Activated T-cell treated with anti-CD3 and anti-CD28 coated beads, Interleukin-2, amount 50 U/mL, for 72 hours (primary cell): Measurements from ENCODE around the gene TLE3. TPM values are rescaled to one million over a fixed set of nuclear protein-coding genes. Genes with fewer than 3 reads are reported as not detected.

Experiments
- ATAC-seq, 2 donors: fragments of 150-1000 bp; cut with Tn5 transposase; replicated peaks in 1 of 2; 2 replicates each; pipeline ENCODE4 v1.10.0; 2021; ENCODE audit warnings: moderate library complexity in 2 of 2, mild to moderate bottlenecking in 1 of 2
- DNase-seq, 2 donors: peaks; one replicate each; pipeline ENCODE4 v3.0.0; 2021 to 2022; ENCODE audit warnings: mixed read lengths in 1 of 2
- H3K27ac Mint-ChIP-seq: one replicate; pipeline ENCODE4 v1.8.0; 2022; ENCODE audit warnings: mild to moderate bottlenecking, moderate library complexity, mixed read lengths
- H3K27me3 Mint-ChIP-seq: one replicate; pipeline ENCODE4 v1.8.0; 2022; ENCODE audit warnings: low read depth, mixed read lengths
- H3K36me3 Mint-ChIP-seq, 2 donors: one replicate each; pipeline ENCODE4 v1.8.0; 2022; ENCODE audit warnings: mixed read lengths in 2 of 2, mild to moderate bottlenecking in 1 of 2; ENCODE audit not compliant: insufficient read depth in 2 of 2
- H3K4me1 Mint-ChIP-seq: one replicate; pipeline ENCODE4 v1.8.0; 2022; ENCODE audit warnings: low read depth, mixed read lengths
- H3K4me3 Mint-ChIP-seq, 2 donors: one replicate each; pipeline ENCODE4 v1.8.0; 2022; ENCODE audit warnings: mild to moderate bottlenecking in 2 of 2, mixed read lengths in 2 of 2, moderate library complexity in 2 of 2
- H3K9me3 Mint-ChIP-seq, 2 donors: one replicate each; pipeline ENCODE4 v1.8.0; 2022; ENCODE audit warnings: mixed read lengths in 2 of 2
- total RNA-seq, 2 donors: library from RNA; stranded (reverse); gene quantifications; one replicate each; pipeline ENCODE4 v1.2.3, GENCODE V29; 2022

Gene TLE3
- total RNA-seq, 2 donors from 2014 or later, result 84.6 to 112 TPM

GRCh38 chr15:70092464-70093027 is 5.2 kb downstream of the TLE3 start:
- Mint-ChIP-seq H3K9me3 (no peaks in the 10 kb centered on the region), H3K36me3 (peaks cover 13 to 21% of the 10 kb centered on the region in 2 donors), H3K4me3 (peak overlapping the region; percentile 65 to 95), H3K27me3 (no peaks in the 10 kb centered on the region), H3K27ac (peak overlapping the region; percentile 36), H3K4me1 (peaks cover 78% of the 10 kb centered on the region)
- ATAC-seq (no peak), DNase-seq (no peak)

- H3K36me3 Mint-ChIP-seq, result peaks cover 16 to 23% of the 10 kb centered on the region in 2 donors
- H3K27me3 Mint-ChIP-seq, result no peaks in the 10 kb centered on the region
- ATAC-seq (peak; percentile 39 to 64), DNase-seq (peak; percentile 45 to 51)
- no peaks in the 10 kb centered on the region for H3K9me3 Mint-ChIP-seq
- peak overlapping the region; percentile 65 to 95 for H3K4me3 Mint-ChIP-seq
- H3K4me1 Mint-ChIP-seq, result peaks cover 84% of the 10 kb centered on the region
- H3K27ac Mint-ChIP-seq, result peak overlapping the region; percentile 51
Measured at GRCh38 chr15:70091726-70092463, 5.8 kb downstream of the TLE3 start.

- ATAC-seq (peak; percentile 22 to 48), DNase-seq (no peak)
- H3K27ac Mint-ChIP-seq, result peak overlapping the region; percentile 19
- peaks cover 13 to 31% of the 10 kb centered on the region in 2 donors for H3K36me3 Mint-ChIP-seq
- no peaks in the 10 kb centered on the region for H3K27me3 Mint-ChIP-seq
- H3K9me3 Mint-ChIP-seq, result no peaks in the 10 kb centered on the region
- peak overlapping the region in 1 of 2 donors; percentile 95 for H3K4me3 Mint-ChIP-seq
- H3K4me1 Mint-ChIP-seq, result peaks cover 97% of the 10 kb centered on the region
Measured at GRCh38 chr15:70090436-70091296, 7.1 kb downstream of the TLE3 start.

GRCh38 chr15:70089692-70089971 is 8.1 kb downstream of the TLE3 start:
- DNase-seq (no peak), ATAC-seq (no peak)
- H3K36me3 Mint-ChIP-seq, result peaks cover 13 to 33% of the 10 kb centered on the region in 2 donors
- H3K9me3 Mint-ChIP-seq, result no peaks in the 10 kb centered on the region
- H3K27ac Mint-ChIP-seq, result no peak overlapping the region
- H3K27me3 Mint-ChIP-seq, result no peaks in the 10 kb centered on the region
- H3K4me1 Mint-ChIP-seq, result peaks cover 99% of the 10 kb centered on the region
- peak overlapping the region in 1 of 2 donors; percentile 10 for H3K4me3 Mint-ChIP-seq

GRCh38 chr15:70088887-70089691 is 8.6 kb downstream of the TLE3 start:
- H3K27ac Mint-ChIP-seq, result no peak overlapping the region
- peak overlapping the region in 1 of 2 donors; percentile 55 for H3K4me3 Mint-ChIP-seq
- ATAC-seq (no peak), DNase-seq (no peak)
- peaks cover 15 to 32% of the 10 kb centered on the region in 2 donors for H3K36me3 Mint-ChIP-seq
- H3K4me1 Mint-ChIP-seq, result peaks cover 99% of the 10 kb centered on the region
- H3K27me3 Mint-ChIP-seq, result no peaks in the 10 kb centered on the region
- H3K9me3 Mint-ChIP-seq, result no peaks in the 10 kb centered on the region

- ATAC-seq, result no peak
- H3K4me3 Mint-ChIP-seq, result peak overlapping the region in 1 of 2 donors; percentile 15
- no peak for DNase-seq
- H3K27ac Mint-ChIP-seq, result peak overlapping the region; percentile 48
- no peaks in the 10 kb centered on the region for H3K9me3 Mint-ChIP-seq
- H3K4me1 Mint-ChIP-seq, result peaks cover 99% of the 10 kb centered on the region
- H3K27me3 Mint-ChIP-seq, result no peaks in the 10 kb centered on the region
- peaks cover 15 to 37% of the 10 kb centered on the region in 2 donors for H3K36me3 Mint-ChIP-seq
Measured at GRCh38 chr15:70088455-70088854, 9.3 kb downstream of the TLE3 start.

- no peak for DNase-seq
- ATAC-seq, result no peak
- Mint-ChIP-seq H3K27ac (no peak overlapping the region), H3K4me3 (no peak overlapping the region), H3K9me3 (no peaks in the 10 kb centered on the region), H3K27me3 (no peaks in the 10 kb centered on the region), H3K4me1 (peaks cover 99% of the 10 kb centered on the region), H3K36me3 (peaks cover 14 to 32% of the 10 kb centered on the region in 2 donors)
Measured at GRCh38 chr15:70087708-70088352, 9.9 kb downstream of the TLE3 start.

- no peak overlapping the region for H3K4me3 Mint-ChIP-seq
- H3K4me1 Mint-ChIP-seq, result peaks cover 87% of the 10 kb centered on the region
- peaks cover 14 to 32% of the 10 kb centered on the region in 2 donors for H3K36me3 Mint-ChIP-seq
- DNase-seq (no peak), ATAC-seq (no peak)
- no peaks in the 10 kb centered on the region for H3K9me3 Mint-ChIP-seq
- no peaks in the 10 kb centered on the region for H3K27me3 Mint-ChIP-seq
- H3K27ac Mint-ChIP-seq, result no peak overlapping the region
Measured at GRCh38 chr15:70086636-70087035, 11.1 kb downstream of the TLE3 start.

- Mint-ChIP-seq H3K27me3 (no peaks in the 10 kb centered on the region), H3K4me3 (peak overlapping the region; percentile 22 to 69), H3K27ac (no peak overlapping the region), H3K4me1 (peaks cover 72% of the 10 kb centered on the region), H3K9me3 (no peaks in the 10 kb centered on the region), H3K36me3 (peaks cover 12 to 30% of the 10 kb centered on the region in 2 donors)
- DNase-seq (no peak), ATAC-seq (peak; percentile 35 to 42)
Measured at GRCh38 chr15:70084461-70084860, 13.3 kb downstream of the TLE3 start.

- H3K4me3 Mint-ChIP-seq, result peak overlapping the region; percentile 22 to 69
- peak; percentile 88 to 93 for ATAC-seq
- H3K4me1 Mint-ChIP-seq, result peaks cover 66% of the 10 kb centered on the region
- no peaks in the 10 kb centered on the region for H3K27me3 Mint-ChIP-seq
- DNase-seq, result peak; percentile 40 to 50
- no peaks in the 10 kb centered on the region for H3K9me3 Mint-ChIP-seq
- peak overlapping the region; percentile 50 for H3K27ac Mint-ChIP-seq
- H3K36me3 Mint-ChIP-seq, result peaks cover 12 to 30% of the 10 kb centered on the region in 2 donors
Measured at GRCh38 chr15:70083946-70084345, 13.8 kb downstream of the TLE3 start.

- DNase-seq (no peak), ATAC-seq (no peak)
- H3K4me3 Mint-ChIP-seq, result peak overlapping the region; percentile 22 to 69
- no peaks in the 10 kb centered on the region for H3K27me3 Mint-ChIP-seq
- H3K36me3 Mint-ChIP-seq, result peaks cover 11 to 30% of the 10 kb centered on the region in 2 donors
- H3K9me3 Mint-ChIP-seq, result no peaks in the 10 kb centered on the region
- peaks cover 61% of the 10 kb centered on the region for H3K4me1 Mint-ChIP-seq
- H3K27ac Mint-ChIP-seq, result no peak overlapping the region
Measured at GRCh38 chr15:70083418-70083817, 14.3 kb downstream of the TLE3 start.

GRCh38 chr15:70082281-70082900 is 15.3 kb downstream of the TLE3 start:
- Mint-ChIP-seq H3K27me3 (no peaks in the 10 kb centered on the region), H3K27ac (no peak overlapping the region), H3K36me3 (peaks cover 11 to 31% of the 10 kb centered on the region in 2 donors), H3K4me1 (peaks cover 55% of the 10 kb centered on the region), H3K9me3 (no peaks in the 10 kb centered on the region), H3K4me3 (no peak overlapping the region)
- DNase-seq, result no peak
- ATAC-seq, result no peak
